IMR-90 (cell line): ENCODE results near the gene CTNNA2. TPM values are rescaled to one million over a fixed set of nuclear protein-coding genes. Genes with fewer than 3 reads are reported as not detected.

Experiments
- ATAC-seq: fragments of 200-7000 bp; cut with Tn5 transposase; 2 replicates; pipeline ENCODE4 v1.9.1; 2020; ENCODE audit warnings: low read depth, mild to moderate bottlenecking, moderate library complexity
- BruUV-seq: library from RNA; stranded (reverse); fragments of 400-500 nt; replicated peaks from 2 replicates; lab custom pipeline; 2021; lab: Mats Ljungman, UMichigan
- CTCF ChIA-PET: fragments of 300-600 bp; formaldehyde crosslinking; extraction: SDS; loops from one replicate; lab custom pipeline; 2021; ENCODE audit warnings: antibody characterized with exemption; lab: Yijun Ruan, JAX
- POLR2A ChIA-PET: fragments of 300-600 bp; sonication (Branson Sonifier 250); formaldehyde crosslinking; loops from one replicate; lab custom pipeline; 2022; ENCODE audit warnings: antibody characterized with exemption; ENCODE audit not compliant: unreplicated experiment; lab: Charles Lee
- DNase-seq: peaks from one replicate; pipeline ENCODE4 v3.0.0; 2013
- H2AFZ ChIP-seq: replicated peaks from 2 replicates; pipeline ENCODE3; 2013; ENCODE audit warnings: low read length, mild to moderate bottlenecking; ENCODE audit not compliant: poor library complexity
- H2AK5ac ChIP-seq: 2 replicates; pipeline ENCODE4 v1.6.1; 2013; ENCODE audit warnings: low read depth, low read length, inconsistent platforms
- H2AK9ac ChIP-seq: replicated peaks from 2 replicates; pipeline ENCODE3; 2013; ENCODE audit warnings: mild to moderate bottlenecking, low read depth, low read length, moderate library complexity; ENCODE audit not compliant: poor library complexity
- H2BK120ac ChIP-seq: 2 replicates; pipeline ENCODE4 v1.6.1; 2013; ENCODE audit warnings: low read depth, low read length, inconsistent platforms
- H2BK15ac ChIP-seq: 3 replicates; pipeline ENCODE4 v1.6.1; 2013; ENCODE audit warnings: low read depth, low read length, inconsistent platforms
- H2BK20ac ChIP-seq: 2 replicates; pipeline ENCODE4 v1.6.1; 2013; ENCODE audit warnings: low read depth, mild to moderate bottlenecking, inconsistent platforms, low read length, moderate library complexity
- H2BK5ac ChIP-seq: 2 replicates; pipeline ENCODE4 v1.6.1; 2013; ENCODE audit warnings: mild to moderate bottlenecking, low read depth, low read length, inconsistent platforms; ENCODE audit not compliant: poor library complexity, severe bottlenecking
- H3K14ac ChIP-seq: replicated peaks from 2 replicates; pipeline ENCODE4 v1.6.1; 2013; ENCODE audit warnings: low read depth, low read length, inconsistent platforms
- H3K18ac ChIP-seq: 2 replicates; pipeline ENCODE4 v1.6.1; 2013; ENCODE audit warnings: low read depth, low read length, control low read depth
- H3K23ac ChIP-seq: 2 replicates; pipeline ENCODE4 v1.6.1; 2013; ENCODE audit warnings: low read depth, low read length, inconsistent platforms
- H3K27ac ChIP-seq: 2 replicates; pipeline ENCODE4 v1.5.1; 2013; ENCODE audit warnings: mild to moderate bottlenecking, control low read depth, low read length; ENCODE audit not compliant: insufficient read depth
- H3K27me3 ChIP-seq: 2 replicates; pipeline ENCODE4 v1.6.1; 2013; ENCODE audit warnings: low read length; ENCODE audit not compliant: control insufficient read depth, insufficient read depth
- H3K36me3 ChIP-seq: 2 replicates; pipeline ENCODE4 v1.6.1; 2013; ENCODE audit warnings: low read length, mixed read lengths; ENCODE audit not compliant: control insufficient read depth, insufficient read depth
- H3K4ac ChIP-seq: 2 replicates; pipeline ENCODE4 v1.6.1; 2013; ENCODE audit warnings: low read depth, low read length, inconsistent platforms
- H3K4me1 ChIP-seq: 2 replicates; pipeline ENCODE4 v1.6.1; 2013; ENCODE audit warnings: low read length, mixed read lengths; ENCODE audit not compliant: control insufficient read depth, insufficient read depth
- H3K4me2 ChIP-seq: 2 replicates; pipeline ENCODE4 v1.6.1; 2013; ENCODE audit warnings: low read depth, mild to moderate bottlenecking, control low read depth, low read length, moderate library complexity
- H3K4me3 ChIP-seq: 2 replicates; pipeline ENCODE4 v1.5.1; 2013; ENCODE audit warnings: low read depth, mild to moderate bottlenecking, control low read depth, low read length, moderate library complexity; ENCODE audit not compliant: insufficient read depth
- H3K56ac ChIP-seq: 2 replicates; pipeline ENCODE4 v1.6.1; 2013; ENCODE audit warnings: low read length, inconsistent platforms; ENCODE audit not compliant: insufficient read depth; ENCODE audit errors: extremely low read depth
- H3K79me1 ChIP-seq, 2 experiments: 2 replicates each; pipeline ENCODE4 v1.6.1; 2013; ENCODE audit warnings: low read length in 2 of 2, inconsistent platforms in 1 of 2, low read depth in 1 of 2
- H3K9ac ChIP-seq: 2 replicates; pipeline ENCODE4 v1.6.1; 2013; ENCODE audit warnings: low read depth, low read length, control low read depth
- H3K9me1 ChIP-seq: 2 replicates; pipeline ENCODE4 v1.6.1; 2013; ENCODE audit warnings: low read length, inconsistent platforms; ENCODE audit not compliant: insufficient read depth
- H3K9me3 ChIP-seq: 2 replicates; pipeline ENCODE4 v1.6.1; 2013; ENCODE audit warnings: low read length; ENCODE audit not compliant: control insufficient read depth, insufficient read depth
- H4K20me1 ChIP-seq: 2 replicates; pipeline ENCODE4 v1.6.1; 2013; ENCODE audit warnings: low read length, inconsistent platforms; ENCODE audit not compliant: insufficient read depth
- H4K5ac ChIP-seq: 2 replicates; pipeline ENCODE4 v1.6.1; 2013; ENCODE audit warnings: mild to moderate bottlenecking, low read depth, low read length, control low read depth
- H4K8ac ChIP-seq, 2 experiments: 2 replicates each; pipeline ENCODE4 v1.6.1; 2013; ENCODE audit warnings: low read depth in 2 of 2, low read length in 2 of 2, control low read depth in 1 of 2, inconsistent platforms in 1 of 2
- H4K91ac ChIP-seq: 2 replicates; pipeline ENCODE4 v1.6.1; 2013; ENCODE audit warnings: low read depth, low read length, inconsistent platforms; ENCODE audit not compliant: insufficient read depth
- BHLHE40 ChIP-seq: fragments of 150-350 bp; IDR thresholded peaks from 2 replicates; pipeline ENCODE4 v1.6.1; 2016; ENCODE audit warnings: mild to moderate bottlenecking, low read depth, low read length
- CHD1 ChIP-seq: IDR thresholded peaks from 2 replicates; pipeline ENCODE4 v1.6.1; 2012; ENCODE audit warnings: low read depth, low read length, improper control_type of control experiment
- CTCF ChIP-seq: conservative IDR thresholded peaks from 2 replicates; pipeline ENCODE4 v1.5.1; 2012; ENCODE audit warnings: mild to moderate bottlenecking, low read depth, low read length, improper control_type of control experiment
- ELK1 ChIP-seq: fragments of 150-350 bp; IDR thresholded peaks from 2 replicates; pipeline ENCODE4 v1.6.1; 2016; ENCODE audit warnings: low read depth, mild to moderate bottlenecking, low read length, moderate library complexity, borderline replicate concordance
- FOS ChIP-seq: fragments of 150-350 bp; IDR thresholded peaks from 2 replicates; pipeline ENCODE4 v1.6.1; 2016; ENCODE audit warnings: low read depth, low read length
- MAFK ChIP-seq: IDR thresholded peaks from 2 replicates; pipeline ENCODE4 v1.6.1; 2012; ENCODE audit warnings: low read depth, low read length, improper control_type of control experiment
- MAZ ChIP-seq: IDR thresholded peaks from 2 replicates; pipeline ENCODE4 v1.6.1; 2012; ENCODE audit warnings: low read depth, mild to moderate bottlenecking, low read length, improper control_type of control experiment, moderate library complexity, borderline replicate concordance
- MXI1 ChIP-seq: IDR thresholded peaks from 2 replicates; pipeline ENCODE4 v1.6.1; 2012; ENCODE audit warnings: low read depth, mild to moderate bottlenecking, low read length, moderate library complexity, borderline replicate concordance
- RAD21 ChIP-seq: IDR thresholded peaks from 2 replicates; pipeline ENCODE4 v1.6.1; 2012; ENCODE audit warnings: low read length, improper control_type of control experiment
- RFX5 ChIP-seq: IDR thresholded peaks from 2 replicates; pipeline ENCODE4 v1.8.0; 2012; ENCODE audit warnings: low read depth, mild to moderate bottlenecking, low read length, moderate library complexity
- USF2 ChIP-seq: fragments of 150-350 bp; IDR thresholded peaks from 2 replicates; pipeline ENCODE4 v1.6.1; 2017; ENCODE audit warnings: mild to moderate bottlenecking, antibody characterized with exemption, low read length, low read depth
- WGBS, 2 experiments: methylation state at CpG; one replicate each; pipeline versions ENCODE4 v1.1.5 to v1.1.7; 2013; ENCODE audit warnings: missing lambda C conversion rate in 2 of 2; ENCODE audit not compliant: insufficient read length in 1 of 2; ENCODE audit errors: extremely low coverage in 2 of 2; 5-methylcytosine and 5-hydroxymethylcytosine counted together
- dilution Hi-C: fragments of 300-500 bp; cut with HindIII; formaldehyde crosslinking; loops from one replicate; pipeline ENCODE4 v1.14.3; 2018; ENCODE audit warnings: low sequenced_read_pairs; ENCODE audit not compliant: unreplicated experiment
- in situ Hi-C: fragments of 300-500 bp; cut with MboI; formaldehyde crosslinking; loops from 3 replicates; pipeline ENCODE4 v1.14.3; 2019; ENCODE audit warnings: low sequenced_read_pairs, inconsistent platforms, mixed read lengths
- intact Hi-C: fragments of 100-400 bp; cut with micrococcal nuclease; formaldehyde crosslinking; loops from 2 replicates; pipeline ENCODE4 v1.10.0; 2022
- polyA plus RNA-seq, 3 experiments: library from polyadenylated mRNA; depleted of rRNA; stranded (reverse); fragments of >200 nt; gene quantifications; 2 replicates each; pipeline ENCODE4 v1.2.3, GENCODE V29; 2012; ENCODE audit warnings: low replicate concordance in 1 of 3
- total RNA-seq: library from RNA; depleted of rRNA; stranded (reverse); fragments of >200 nt; gene quantifications from 2 replicates; pipeline ENCODE4 v1.2.3, GENCODE V29; 2012

CTNNA2 gene
- total and polyA plus RNA-seq, 2 of the 4 experiments (the other 2 are of a cell fraction): not detected

- Histone ChIP-seq H3K27me3 (no peaks in the 10 kb centered on the region), H2BK20ac (no peak overlapping the region), H3K9ac (no peak overlapping the region), H3K23ac (no peak overlapping the region), H2BK15ac (no peak overlapping the region), H2AK9ac (no peak overlapping the region), H3K36me3 (no peaks in the 10 kb centered on the region), H3K4ac (no peak overlapping the region), H2AFZ (no peak overlapping the region), H3K18ac (no peak overlapping the region), H3K27ac (no peak overlapping the region), H3K9me1 (no peaks in the 10 kb centered on the region), H4K91ac (no peak overlapping the region), H3K14ac (no peak overlapping the region), H4K8ac (no peak overlapping the region), H3K56ac (no peak overlapping the region), H3K9me3 (no peaks in the 10 kb centered on the region; the same call in 1 of the 2 replicates), H3K4me1 (no peaks in the 10 kb centered on the region), H3K4me3 (no peak overlapping the region), H2BK120ac (no peak overlapping the region), H3K79me1 (no peaks in the 10 kb centered on the region), H3K4me2 (no peak overlapping the region), H2BK5ac (no peak overlapping the region), H4K20me1 (no peaks in the 10 kb centered on the region), H4K5ac (no peak overlapping the region), H2AK5ac (no peak overlapping the region)
- no peak for DNase-seq
- dilution Hi-C loops (no loop called here), intact Hi-C loops (no loop called here), in situ Hi-C loops (no loop called here)
- no CpG with 5 or more reads among the region's 3 CpGs for WGBS, 2 experiments
- ChIA-PET POLR2A (no interaction called here), CTCF (no interaction called here)
- BruUV-seq: no TSS peak
- no peak for ATAC-seq
- TF ChIP-seq CTCF (no peak), USF2 (no peak), BHLHE40 (no peak), RFX5 (no peak), RAD21 (no peak), FOS (no peak), MAFK (no peak), ELK1 (no peak), MXI1 (no peak), MAZ (no peak), CHD1 (no peak)
Observed at GRCh38 chr2:79700651-79701050, 187.8 kb downstream of the CTNNA2 start.
